ENCODE results near the gene PIP4K2B. TPM values are rescaled to one million over a fixed set of nuclear protein-coding genes. Genes with fewer than 3 reads are reported as not detected.

Gene PIP4K2B
- total and polyA plus RNA-seq, 9 of the 15 experiments (the other 6 are each of a cell fraction or from before 2014, with no cell fraction given), result 3.7 to 29.9 (median 23.0) TPM

DNA sequence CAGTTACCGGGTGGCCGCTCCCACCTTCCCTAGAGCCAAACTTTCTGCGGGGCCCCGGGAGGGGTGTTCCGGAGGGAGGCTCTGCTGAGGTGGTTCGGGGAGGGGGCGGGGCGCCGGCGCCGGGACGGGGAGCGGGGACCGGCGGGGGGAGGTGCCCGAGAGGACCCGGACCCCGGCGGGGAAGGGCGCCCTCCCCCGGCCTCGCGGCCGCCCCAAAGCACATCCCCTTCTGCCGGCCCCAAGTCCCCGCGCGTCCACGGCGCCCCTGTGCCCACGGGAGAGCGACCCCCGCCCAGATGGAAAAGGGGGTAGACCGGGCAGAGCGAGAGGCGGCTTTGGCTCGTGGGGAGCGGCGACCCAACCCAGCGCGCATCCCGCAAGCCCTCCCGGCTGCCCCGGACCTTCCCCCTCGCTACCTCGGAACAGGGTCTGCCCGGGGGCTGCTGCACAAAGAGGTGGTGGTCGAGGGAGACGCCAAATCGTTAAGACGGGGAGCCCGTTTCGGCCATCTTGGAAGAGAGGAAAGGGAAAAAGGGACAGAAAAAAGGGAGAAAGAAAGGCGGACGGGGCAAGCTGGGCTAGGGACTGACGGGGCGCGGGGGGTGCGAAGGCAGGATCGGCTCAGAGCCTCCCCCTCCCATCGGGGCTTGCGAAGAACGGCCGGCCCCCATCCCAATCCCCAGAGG is 51.8 kb downstream of the PIP4K2B start (continued):
- TF ChIP-seq FOXA1 (IDR thresholded peaks at IDR 0.05; ENCODE audit: borderline replicate concordance), result no peak
- no peak for TF ChIP-seq ZNF507 (tag; conservative IDR thresholded peaks at IDR 0.05)
- TF ChIP-seq, protein P1, sequence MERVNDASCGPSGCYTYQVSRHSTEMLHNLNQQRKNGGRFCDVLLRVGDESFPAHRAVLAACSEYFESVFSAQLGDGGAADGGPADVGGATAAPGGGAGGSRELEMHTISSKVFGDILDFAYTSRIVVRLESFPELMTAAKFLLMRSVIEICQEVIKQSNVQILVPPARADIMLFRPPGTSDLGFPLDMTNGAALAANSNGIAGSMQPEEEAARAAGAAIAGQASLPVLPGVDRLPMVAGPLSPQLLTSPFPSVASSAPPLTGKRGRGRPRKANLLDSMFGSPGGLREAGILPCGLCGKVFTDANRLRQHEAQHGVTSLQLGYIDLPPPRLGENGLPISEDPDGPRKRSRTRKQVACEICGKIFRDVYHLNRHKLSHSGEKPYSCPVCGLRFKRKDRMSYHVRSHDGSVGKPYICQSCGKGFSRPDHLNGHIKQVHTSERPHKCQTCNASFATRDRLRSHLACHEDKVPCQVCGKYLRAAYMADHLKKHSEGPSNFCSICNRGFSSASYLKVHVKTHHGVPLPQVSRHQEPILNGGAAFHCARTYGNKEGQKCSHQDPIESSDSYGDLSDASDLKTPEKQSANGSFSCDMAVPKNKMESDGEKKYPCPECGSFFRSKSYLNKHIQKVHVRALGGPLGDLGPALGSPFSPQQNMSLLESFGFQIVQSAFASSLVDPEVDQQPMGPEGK (CRISPR knock-in tag; IDR thresholded peaks at IDR 0.05; ENCODE audit: borderline replicate concordance), result no peak
- TF ChIP-seq ZNF830 (CRISPR knock-in tag; IDR thresholded peaks at IDR 0.05), result no peak
- TF ChIP-seq TOE1 (IDR thresholded peaks at IDR 0.05; ENCODE audit: borderline replicate concordance), result no peak
- TF ChIP-seq TOE1 (CRISPR knock-in tag; IDR thresholded peaks at IDR 0.05; ENCODE audit: borderline replicate concordance, low read depth), result no peak
- TF ChIP-seq GATAD2A (IDR thresholded peaks at IDR 0.05), result 0 out of 2 replicates have a peak, but pooled peaks have one; percentile 68
- TF ChIP-seq RBFOX2 (IDR thresholded peaks at IDR 0.05; ENCODE audit: low read depth, low read length), result peak; percentile 62; the same call in 1 of the 2 replicates
- no peak for TF ChIP-seq SIN3B (IDR thresholded peaks at IDR 0.05; ENCODE audit: low read depth)
- no peak for TF ChIP-seq ZNF717 (CRISPR knock-in tag; IDR thresholded peaks at IDR 0.05)
- peak; percentile 62 to 77 for TF ChIP-seq MAZ (CRISPR knock-in tag; conservative IDR thresholded peaks at IDR 0.05 in 1 of 2, IDR thresholded peaks at IDR 0.05 in 1 of 2)
- TF ChIP-seq PHF20 (IDR thresholded peaks at IDR 0.05; ENCODE audit: partially characterized antibody), result peak; percentile 23
- no peak for TF ChIP-seq MECOM (CRISPR knock-in tag; IDR thresholded peaks at IDR 0.05)
- TF ChIP-seq, protein P2, sequence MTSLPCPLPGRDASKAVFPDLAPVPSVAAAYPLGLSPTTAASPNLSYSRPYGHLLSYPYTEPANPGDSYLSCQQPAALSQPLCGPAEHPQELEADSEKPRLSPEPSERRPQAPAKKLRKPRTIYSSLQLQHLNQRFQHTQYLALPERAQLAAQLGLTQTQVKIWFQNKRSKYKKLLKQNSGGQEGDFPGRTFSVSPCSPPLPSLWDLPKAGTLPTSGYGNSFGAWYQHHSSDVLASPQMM (CRISPR knock-in tag; IDR thresholded peaks at IDR 0.05), result no peak
- no peak for TF ChIP-seq TCF3 (CRISPR knock-in tag; IDR thresholded peaks at IDR 0.05)
- TF ChIP-seq MYNN (IDR thresholded peaks at IDR 0.05), result no peak
- TF ChIP-seq MYNN (CRISPR knock-in tag; IDR thresholded peaks at IDR 0.05), result no peak
